Measurements from ENCODE around the gene TPGS2. TPM values are rescaled to one million over a fixed set of nuclear protein-coding genes. Genes with fewer than 3 reads are reported as not detected.

The TPGS2 gene
- total and polyA plus RNA-seq, 2 donors from 2014 or later: 63.0 to 75.0 TPM

DNA sequence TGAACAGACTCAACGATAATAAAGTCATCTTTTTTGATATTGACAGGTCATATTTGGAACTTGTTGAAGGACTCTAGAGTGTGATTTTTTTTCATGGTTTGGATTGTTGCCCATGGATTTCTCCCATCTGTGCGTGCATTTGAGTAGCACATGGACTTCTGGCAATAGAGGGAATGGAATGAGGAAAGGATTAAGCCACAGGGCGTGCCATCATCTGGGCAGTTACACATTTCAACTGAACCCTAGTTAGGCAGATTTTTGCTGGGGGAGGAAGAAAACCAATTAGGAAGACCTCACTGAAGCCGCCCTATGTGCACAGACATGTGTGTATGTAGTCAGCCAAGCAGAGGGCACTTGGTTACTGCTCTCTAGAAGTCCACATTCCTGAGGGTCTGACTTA lies 72.6 kb downstream of the TPGS2 start:
- DNase-seq (no peak), FAIRE-seq (no peak)
- Histone ChIP-seq H3K27ac (ENCODE audit: low read depth in 2 of 2, low read length in 2 of 2) (no peak overlapping the region), H3K27me3 (ENCODE audit: control insufficient read depth, insufficient read depth, low read length) (no peaks in the 10 kb centered on the region), H3K36me3 (ENCODE audit: control insufficient read depth in 2 of 3, insufficient read depth in 3 of 3, low read length in 3 of 3) (peaks cover 0 to 5% (median 3%) of the 10 kb centered on the region in 3 donors), H3K9me3 (ENCODE audit: control insufficient read depth in 2 of 3, insufficient read depth in 1 of 3, low read length in 3 of 3) (no peaks in the 10 kb centered on the region), H3K4me3 (ENCODE audit: low read length in 3 of 3) (no peak overlapping the region), H3K4me1 (ENCODE audit: control insufficient read depth in 2 of 3, insufficient read depth in 2 of 3, low read depth in 1 of 3, low read length in 3 of 3) (peaks cover 0 to 11% (median 6%) of the 10 kb centered on the region in 3 donors), H3K9ac (ENCODE audit: low read length in 3 of 3) (no peak overlapping the region)
- TF ChIP-seq, protein P1, sequence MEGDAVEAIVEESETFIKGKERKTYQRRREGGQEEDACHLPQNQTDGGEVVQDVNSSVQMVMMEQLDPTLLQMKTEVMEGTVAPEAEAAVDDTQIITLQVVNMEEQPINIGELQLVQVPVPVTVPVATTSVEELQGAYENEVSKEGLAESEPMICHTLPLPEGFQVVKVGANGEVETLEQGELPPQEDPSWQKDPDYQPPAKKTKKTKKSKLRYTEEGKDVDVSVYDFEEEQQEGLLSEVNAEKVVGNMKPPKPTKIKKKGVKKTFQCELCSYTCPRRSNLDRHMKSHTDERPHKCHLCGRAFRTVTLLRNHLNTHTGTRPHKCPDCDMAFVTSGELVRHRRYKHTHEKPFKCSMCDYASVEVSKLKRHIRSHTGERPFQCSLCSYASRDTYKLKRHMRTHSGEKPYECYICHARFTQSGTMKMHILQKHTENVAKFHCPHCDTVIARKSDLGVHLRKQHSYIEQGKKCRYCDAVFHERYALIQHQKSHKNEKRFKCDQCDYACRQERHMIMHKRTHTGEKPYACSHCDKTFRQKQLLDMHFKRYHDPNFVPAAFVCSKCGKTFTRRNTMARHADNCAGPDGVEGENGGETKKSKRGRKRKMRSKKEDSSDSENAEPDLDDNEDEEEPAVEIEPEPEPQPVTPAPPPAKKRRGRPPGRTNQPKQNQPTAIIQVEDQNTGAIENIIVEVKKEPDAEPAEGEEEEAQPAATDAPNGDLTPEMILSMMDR (IDR thresholded peaks at IDR 0.05; ENCODE audit: borderline replicate concordance, extremely low read depth, insufficient read depth): no peak
- intact Hi-C loops (cut with DNase I): no loop called here

DNA sequence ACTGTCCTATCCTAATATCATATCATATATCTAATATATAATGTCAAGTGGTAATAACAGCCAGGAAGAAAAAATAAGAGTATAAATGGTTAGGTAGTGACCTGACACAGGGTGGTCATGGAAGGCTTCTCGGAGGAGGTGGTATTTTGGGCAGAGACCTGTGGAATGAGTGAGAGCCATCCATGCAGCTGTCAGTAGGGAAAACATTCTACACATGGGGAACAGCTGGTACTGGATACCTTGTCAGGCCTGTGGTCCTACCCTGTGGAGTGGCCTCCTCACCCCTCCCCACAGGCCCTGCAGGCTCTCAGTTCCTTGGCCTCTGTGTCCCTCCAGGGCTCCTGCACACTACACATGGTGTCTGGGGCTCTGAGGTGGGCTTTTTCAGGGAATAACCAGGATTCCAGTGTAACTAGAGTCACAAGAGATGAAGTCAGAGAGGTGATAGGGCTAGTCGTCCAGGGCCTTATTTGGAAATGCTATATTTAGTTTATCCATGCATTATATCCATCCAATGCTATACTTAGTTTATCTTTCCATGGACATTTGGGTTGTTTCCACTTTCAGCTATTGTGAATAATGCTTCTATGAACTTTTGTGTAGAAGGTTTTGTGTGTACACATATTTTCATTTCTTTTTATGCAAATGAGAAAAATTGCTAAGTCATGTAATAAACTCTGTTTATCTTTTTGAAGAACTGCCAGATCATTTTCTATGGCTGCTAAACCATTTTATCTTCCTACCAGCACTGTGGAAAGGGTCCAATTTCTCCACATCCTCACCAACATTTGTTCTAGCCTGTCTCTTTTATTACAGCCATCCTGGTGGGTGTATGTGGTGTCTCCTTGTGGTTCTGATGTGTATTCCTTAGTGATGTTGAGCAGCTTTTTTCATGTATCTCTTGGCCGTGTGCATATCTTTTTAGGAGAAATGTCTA lies 75.6 kb downstream of the TPGS2 start:
- no peak for FAIRE-seq

DNA sequence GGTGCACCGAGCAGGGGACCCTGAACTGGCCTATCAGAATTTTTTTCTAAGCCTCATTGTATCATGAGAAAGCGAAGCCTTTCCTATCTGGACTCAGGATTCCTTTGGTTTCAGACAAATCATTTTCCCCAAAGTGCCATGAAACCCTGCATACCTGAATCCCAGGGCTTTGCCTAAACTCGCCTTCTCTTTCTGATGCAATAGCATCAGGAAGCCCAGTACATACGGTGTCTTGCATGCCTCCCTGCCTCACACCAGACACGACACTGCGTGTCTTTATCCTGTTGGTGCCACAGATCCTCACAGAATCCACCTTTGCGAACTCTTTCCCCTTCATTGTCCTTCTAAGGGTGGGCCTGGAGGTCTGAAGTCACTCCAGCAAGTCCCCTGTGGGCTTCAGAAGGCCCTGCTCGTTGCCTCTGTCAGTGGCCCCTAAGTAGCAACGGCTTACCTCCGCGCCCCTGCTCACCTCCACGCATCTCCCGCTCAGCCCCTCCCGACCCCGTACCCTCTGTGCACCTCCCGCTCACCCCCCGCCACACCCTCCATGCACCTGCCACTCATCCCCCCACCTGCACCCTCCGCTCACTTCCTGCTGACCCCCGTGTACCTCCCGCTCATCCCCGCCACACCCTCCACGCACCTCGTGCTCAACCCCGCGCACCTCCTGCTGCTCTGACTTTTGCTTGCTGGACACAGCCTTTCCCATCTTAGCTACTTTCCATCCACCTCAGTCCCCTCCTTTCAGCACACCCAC lies 83.4 kb downstream of the TPGS2 start:
- TF ChIP-seq, protein P1 (IDR thresholded peaks at IDR 0.05; ENCODE audit: borderline replicate concordance, extremely low read depth, insufficient read depth): no peak
- no peaks in the 10 kb centered on the region for H3K9me3 ChIP-seq (ENCODE audit: control insufficient read depth in 2 of 3, insufficient read depth in 1 of 3, low read length in 3 of 3)
- no peak overlapping the region for H3K27ac ChIP-seq (ENCODE audit: low read depth in 2 of 2, low read length in 2 of 2)
- DNase-seq (no peak), FAIRE-seq (no peak)
- H3K9ac ChIP-seq (ENCODE audit: low read length in 3 of 3): no peak overlapping the region
- intact Hi-C loops (cut with DNase I): no loop called here
- H3K27me3 ChIP-seq (ENCODE audit: control insufficient read depth, insufficient read depth, low read length): no peaks in the 10 kb centered on the region
- no peaks in the 10 kb centered on the region for H3K4me1 ChIP-seq (ENCODE audit: control insufficient read depth in 2 of 3, insufficient read depth in 2 of 3, low read depth in 1 of 3, low read length in 3 of 3)
- no peak overlapping the region for H3K4me3 ChIP-seq (ENCODE audit: low read length in 3 of 3)
- H3K36me3 ChIP-seq (ENCODE audit: control insufficient read depth in 2 of 3, insufficient read depth in 3 of 3, low read length in 3 of 3): peaks cover 0 to 11% (median 8%) of the 10 kb centered on the region in 3 donors

More for the DNA sequence above, 75.6 kb downstream of the TPGS2 start:
- H3K4me1 ChIP-seq (ENCODE audit: control insufficient read depth in 2 of 3, insufficient read depth in 2 of 3, low read depth in 1 of 3, low read length in 3 of 3): no peaks in the 10 kb centered on the region
- H3K9me3 ChIP-seq (ENCODE audit: control insufficient read depth in 2 of 3, insufficient read depth in 1 of 3, low read length in 3 of 3): no peaks in the 10 kb centered on the region
- H3K27me3 ChIP-seq (ENCODE audit: control insufficient read depth, insufficient read depth, low read length): no peaks in the 10 kb centered on the region
- H3K9ac ChIP-seq (ENCODE audit: low read length in 3 of 3): no peak overlapping the region
- intact Hi-C loops (cut with DNase I): no loop called here
- H3K4me3 ChIP-seq (ENCODE audit: low read length in 3 of 3): no peak overlapping the region
- no peaks in the 10 kb centered on the region for H3K36me3 ChIP-seq (ENCODE audit: control insufficient read depth in 2 of 3, insufficient read depth in 3 of 3, low read length in 3 of 3)
- TF ChIP-seq, protein P1 (IDR thresholded peaks at IDR 0.05; ENCODE audit: borderline replicate concordance, extremely low read depth, insufficient read depth): no peak
- no peak overlapping the region for H3K27ac ChIP-seq (ENCODE audit: low read depth in 2 of 2, low read length in 2 of 2)
- DNase-seq: no peak
